Ectodermal cell (in vitro differentiated cells): ENCODE measurements around the gene ARHGEF33.

Experiments
- H3K27ac ChIP-seq: 2 replicates; pipeline ENCODE4 v1.7.0; 2013; ENCODE audit warnings: mild to moderate bottlenecking, low read depth, low read length; ENCODE audit not compliant: insufficient read depth, poor library complexity, severe bottlenecking
- H3K27me3 ChIP-seq: 2 replicates; pipeline ENCODE4 v1.7.0; 2013; ENCODE audit warnings: mild to moderate bottlenecking, low read length; ENCODE audit not compliant: insufficient read depth, control insufficient read depth, poor library complexity, severe bottlenecking
- H3K36me3 ChIP-seq: one replicate; pipeline ENCODE4 v1.7.0; 2013; ENCODE audit warnings: low read length; ENCODE audit not compliant: control insufficient read depth, insufficient read depth
- H3K4me1 ChIP-seq: one replicate; pipeline ENCODE4 v1.7.0; 2013; ENCODE audit warnings: low read length; ENCODE audit not compliant: control insufficient read depth, insufficient read depth
- H3K4me3 ChIP-seq: 2 replicates; pipeline ENCODE4 v1.7.0; 2013; ENCODE audit warnings: low read depth, low read length, control low read depth; ENCODE audit not compliant: insufficient read depth
- H3K9me3 ChIP-seq: 2 replicates; pipeline ENCODE4 v1.7.0; 2013; ENCODE audit warnings: mild to moderate bottlenecking, low read length, moderate library complexity; ENCODE audit not compliant: control insufficient read depth
- WGBS, 2 experiments: methylation state at CpG; one replicate each; pipeline ENCODE4 v1.1.7; 2013; ENCODE audit warnings: missing lambda C conversion rate in 2 of 2; 5-methylcytosine and 5-hydroxymethylcytosine counted together

ARHGEF33 gene

GRCh38 chr2:38948995-38949394 lies 59.3 kb downstream of the ARHGEF33 start:
- Histone ChIP-seq H3K9me3 (no peaks in the 10 kb centered on the region), H3K4me1 (peaks cover under 1% of the 10 kb centered on the region)
- 77 to 84% methylated on average over 4 of the region's 4 CpGs for WGBS, 2 experiments

GRCh38 chr2:38951766-38952165 lies 62.1 kb downstream of the ARHGEF33 start:
- Histone ChIP-seq H3K36me3 (no peaks in the 10 kb centered on the region), H3K4me3 (no peak overlapping the region), H3K4me1 (no peaks in the 10 kb centered on the region), H3K27ac (no peak overlapping the region), H3K27me3 (no peaks in the 10 kb centered on the region), H3K9me3 (no peaks in the 10 kb centered on the region)

More at GRCh38 chr2:38948995-38949394, 59.3 kb downstream of the ARHGEF33 start:
- no peaks in the 10 kb centered on the region for H3K27me3 ChIP-seq
- no peaks in the 10 kb centered on the region for H3K36me3 ChIP-seq
- H3K4me3 ChIP-seq = no peak overlapping the region
- no peak overlapping the region for H3K27ac ChIP-seq

- Histone ChIP-seq H3K9me3 (no peaks in the 10 kb centered on the region), H3K36me3 (no peaks in the 10 kb centered on the region), H3K27ac (no peak overlapping the region), H3K4me1 (no peaks in the 10 kb centered on the region), H3K27me3 (peaks cover 17% of the 10 kb centered on the region), H3K4me3 (no peak overlapping the region)
- 91 to 95% methylated on average over 4 to 5 of the region's 5 CpGs for WGBS, 2 experiments
Measured at GRCh38 chr2:38957972-38958371, 68.3 kb downstream of the ARHGEF33 start.

GRCh38 chr2:38959466-38959865 lies 69.8 kb downstream of the ARHGEF33 start:
- H3K4me3 ChIP-seq = no peak overlapping the region
- no peaks in the 10 kb centered on the region for H3K4me1 ChIP-seq
- 96 to 97% methylated on average over 24 of the region's 24 CpGs for WGBS, 2 experiments
- H3K27me3 ChIP-seq = peaks cover 17% of the 10 kb centered on the region
- no peak overlapping the region for H3K27ac ChIP-seq
- no peaks in the 10 kb centered on the region for H3K9me3 ChIP-seq
- no peaks in the 10 kb centered on the region for H3K36me3 ChIP-seq

- Histone ChIP-seq H3K36me3 (no peaks in the 10 kb centered on the region), H3K27me3 (peaks cover 17% of the 10 kb centered on the region), H3K9me3 (no peaks in the 10 kb centered on the region), H3K4me1 (no peaks in the 10 kb centered on the region), H3K27ac (no peak overlapping the region), H3K4me3 (peak overlapping the region; percentile 22)
- 61 to 62% methylated on average over 97 of the region's 97 CpGs for WGBS, 2 experiments
Measured at GRCh38 chr2:38959938-38960608, 70.4 kb downstream of the ARHGEF33 start.

- H3K4me3 ChIP-seq = peak overlapping the region; percentile 22
- WGBS, 2 experiments = 66 to 71% methylated on average over 34 of the region's 34 CpGs
Measured at GRCh38 chr2:38960609-38961320, 71.1 kb downstream of the ARHGEF33 start.

GRCh38 chr2:38966006-38966405 lies 76.3 kb downstream of the ARHGEF33 start:
- WGBS, 2 experiments = 88 to 96% methylated on average over 5 of the region's 5 CpGs

More at GRCh38 chr2:38960609-38961320, 71.1 kb downstream of the ARHGEF33 start:
- Histone ChIP-seq H3K9me3 (no peaks in the 10 kb centered on the region), H3K36me3 (no peaks in the 10 kb centered on the region), H3K4me1 (no peaks in the 10 kb centered on the region), H3K27me3 (peaks cover 17% of the 10 kb centered on the region), H3K27ac (no peak overlapping the region)

GRCh38 chr2:38966678-38967077 lies 77.0 kb downstream of the ARHGEF33 start:
- no peaks in the 10 kb centered on the region for H3K36me3 ChIP-seq
- WGBS, 2 experiments = 50 to 79% methylated on average over 1 of the region's 1 CpG
- H3K4me1 ChIP-seq = no peaks in the 10 kb centered on the region
- no peak overlapping the region for H3K4me3 ChIP-seq
- no peaks in the 10 kb centered on the region for H3K27me3 ChIP-seq
- no peaks in the 10 kb centered on the region for H3K9me3 ChIP-seq
- H3K27ac ChIP-seq = no peak overlapping the region

More at GRCh38 chr2:38966006-38966405, 76.3 kb downstream of the ARHGEF33 start:
- Histone ChIP-seq H3K9me3 (no peaks in the 10 kb centered on the region), H3K4me3 (no peak overlapping the region), H3K27me3 (peaks cover under 1% of the 10 kb centered on the region), H3K4me1 (no peaks in the 10 kb centered on the region), H3K36me3 (no peaks in the 10 kb centered on the region), H3K27ac (no peak overlapping the region)

- H3K4me1 ChIP-seq = no peaks in the 10 kb centered on the region
- no peak overlapping the region for H3K27ac ChIP-seq
- no peaks in the 10 kb centered on the region for H3K9me3 ChIP-seq
- H3K27me3 ChIP-seq = no peaks in the 10 kb centered on the region
- no peak overlapping the region for H3K4me3 ChIP-seq
- no peaks in the 10 kb centered on the region for H3K36me3 ChIP-seq
- WGBS, 2 experiments = 93 to 96% methylated on average over 2 of the region's 2 CpGs
Measured at GRCh38 chr2:38968021-38968420, 78.3 kb downstream of the ARHGEF33 start.

GRCh38 chr2:38971377-38971776 lies 81.7 kb downstream of the ARHGEF33 start:
- Histone ChIP-seq H3K36me3 (no peaks in the 10 kb centered on the region), H3K27ac (no peak overlapping the region), H3K4me3 (no peak overlapping the region), H3K4me1 (no peaks in the 10 kb centered on the region), H3K9me3 (no peaks in the 10 kb centered on the region), H3K27me3 (no peaks in the 10 kb centered on the region)
- 93 to 95% methylated on average over 4 of the region's 4 CpGs for WGBS, 2 experiments
